DND-41 (cell line): ENCODE measurements around the gene TRAP1.

Source experiments
- CTCF ChIP-seq: IDR thresholded peaks from 2 replicates; pipeline ENCODE4 v1.5.1; 2012; ENCODE audit warnings: borderline replicate concordance, low read length, moderate library complexity, mild to moderate bottlenecking; ENCODE audit not compliant: poor library complexity, severe bottlenecking; ENCODE audit errors: extremely low read depth
- EZH2 ChIP-seq: IDR thresholded peaks from 3 replicates; pipeline ENCODE4 v1.6.1; 2012; ENCODE audit warnings: borderline replicate concordance, low read depth, mild to moderate bottlenecking, moderate library complexity, low read length, inconsistent platforms; ENCODE audit not compliant: severe bottlenecking

GRCh38 chr16:3668626-3669025 is 48.7 kb downstream of the TRAP1 start:
- TF ChIP-seq CTCF (no peak), EZH2 (no peak)
